Limb (tissue), 2 donors: Measurements from ENCODE around the gene GPS1.

Source experiments
- DNase-seq, 2 donors: peaks; one replicate each; pipeline ENCODE4 v3.0.0-alpha.2; 2016; ENCODE audit errors: extremely low spot score in 2 of 2

The GPS1 gene

DNA sequence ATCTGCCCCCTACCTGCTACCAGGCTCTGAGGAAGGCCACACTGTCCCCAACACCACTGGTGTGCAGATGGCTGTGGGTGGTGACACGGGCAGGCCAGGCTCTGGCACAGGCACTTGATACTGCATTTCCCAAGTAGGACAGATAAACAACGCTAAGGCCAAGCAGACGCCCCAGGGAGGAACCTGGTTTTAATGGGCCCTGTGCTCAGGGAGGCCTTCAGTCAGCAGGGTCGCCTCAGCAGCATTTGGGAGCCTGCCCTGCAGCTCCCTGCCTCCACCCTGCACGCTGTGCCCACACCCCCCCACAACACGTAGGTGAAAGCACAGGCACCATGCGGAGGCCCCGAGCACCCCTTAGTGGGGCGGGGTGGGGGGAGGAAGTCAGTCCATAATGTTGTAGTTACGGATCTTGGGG lies 49.6 kb downstream of the GPS1 start:
- DNase-seq = no peak

DNA sequence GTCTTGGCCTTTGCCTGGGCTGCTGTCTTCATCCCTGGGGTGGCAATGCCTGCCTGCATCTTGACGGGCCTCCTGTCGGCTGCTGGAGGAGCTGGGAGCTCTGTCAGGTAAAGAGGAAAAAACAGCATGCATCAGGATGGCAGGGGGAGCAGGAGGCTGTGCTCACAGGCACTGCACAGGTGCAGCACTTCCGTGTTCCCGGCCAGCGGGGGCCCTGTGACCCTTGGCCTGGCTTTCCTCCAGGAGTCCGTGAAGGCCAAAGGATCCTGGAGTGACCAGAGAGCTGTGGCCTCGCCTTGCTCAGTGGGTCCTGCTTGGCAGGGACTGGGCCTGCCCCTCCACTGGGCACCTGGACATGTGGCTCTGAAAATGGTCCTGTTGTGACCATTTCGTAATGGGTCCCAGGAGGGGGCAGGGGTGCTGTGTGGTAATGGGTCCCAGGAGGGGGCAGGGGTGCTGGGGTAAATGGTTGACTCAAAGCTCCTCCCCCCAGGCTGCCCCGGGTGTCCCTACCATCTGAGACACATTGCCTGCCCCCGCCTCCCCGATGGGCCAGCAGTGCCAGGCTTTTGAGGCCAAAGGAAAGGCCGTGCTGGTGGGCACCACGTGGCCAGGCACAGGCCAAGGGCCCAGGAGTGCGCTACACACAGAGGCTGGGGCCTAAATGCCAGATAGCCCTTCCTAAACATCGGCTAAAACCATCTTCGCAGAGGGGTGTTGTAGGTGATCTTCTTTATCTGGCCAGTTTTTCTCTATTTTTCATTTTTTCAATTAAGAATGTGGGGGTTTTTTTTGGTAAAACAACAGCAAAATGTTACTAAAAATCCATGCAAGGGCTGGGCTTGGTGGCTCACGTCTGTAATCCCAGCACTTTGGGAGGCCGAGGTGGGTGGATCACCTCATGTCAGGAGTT lies 50.3 kb downstream of the GPS1 start:
- no peak for DNase-seq

DNA sequence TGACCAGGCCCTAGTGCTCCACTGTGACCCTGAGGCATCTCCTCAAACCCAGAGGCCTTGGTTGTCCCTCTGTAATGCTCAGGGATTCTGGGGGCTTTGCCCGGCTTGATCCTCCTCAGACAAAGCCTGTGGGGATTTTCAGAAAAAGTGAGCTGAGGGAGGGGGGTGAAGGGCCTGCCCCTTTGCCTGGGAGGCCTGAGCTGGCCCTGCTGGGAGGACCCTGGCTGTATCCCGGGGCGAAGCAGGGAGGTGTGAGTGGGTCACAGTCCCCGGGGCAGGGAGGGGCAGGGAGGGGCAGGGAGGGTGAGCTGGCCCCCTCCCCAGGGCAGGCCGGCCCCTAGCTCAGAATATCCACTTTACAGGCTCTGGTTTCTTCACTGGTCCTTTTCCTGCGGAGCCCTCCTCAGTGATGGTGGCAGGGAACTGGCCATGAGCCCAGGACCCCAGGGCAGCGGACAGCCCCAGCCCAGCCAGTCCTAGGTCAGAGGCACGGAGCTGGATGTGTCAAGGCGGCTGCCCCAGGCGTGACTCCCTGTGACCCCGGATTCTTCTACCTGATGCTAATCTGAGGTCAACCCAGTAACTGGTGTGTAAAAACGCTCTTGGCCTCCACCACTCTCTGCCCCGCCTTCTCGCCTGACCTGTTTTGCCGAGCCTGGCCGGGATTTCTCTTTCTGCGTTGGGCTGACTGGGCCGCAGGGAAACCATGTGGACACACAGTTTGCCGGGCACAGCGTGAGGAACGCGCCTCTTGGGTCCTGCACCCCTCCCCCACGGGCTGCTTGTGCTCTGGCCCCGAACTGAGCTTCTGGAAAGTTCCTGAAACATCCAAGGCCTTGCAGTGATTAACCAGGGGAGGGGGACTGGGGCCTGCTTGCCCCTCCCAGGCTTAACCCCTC lies 52.1 kb downstream of the GPS1 start:
- peak; percentile 30 to 43 for DNase-seq

DNA sequence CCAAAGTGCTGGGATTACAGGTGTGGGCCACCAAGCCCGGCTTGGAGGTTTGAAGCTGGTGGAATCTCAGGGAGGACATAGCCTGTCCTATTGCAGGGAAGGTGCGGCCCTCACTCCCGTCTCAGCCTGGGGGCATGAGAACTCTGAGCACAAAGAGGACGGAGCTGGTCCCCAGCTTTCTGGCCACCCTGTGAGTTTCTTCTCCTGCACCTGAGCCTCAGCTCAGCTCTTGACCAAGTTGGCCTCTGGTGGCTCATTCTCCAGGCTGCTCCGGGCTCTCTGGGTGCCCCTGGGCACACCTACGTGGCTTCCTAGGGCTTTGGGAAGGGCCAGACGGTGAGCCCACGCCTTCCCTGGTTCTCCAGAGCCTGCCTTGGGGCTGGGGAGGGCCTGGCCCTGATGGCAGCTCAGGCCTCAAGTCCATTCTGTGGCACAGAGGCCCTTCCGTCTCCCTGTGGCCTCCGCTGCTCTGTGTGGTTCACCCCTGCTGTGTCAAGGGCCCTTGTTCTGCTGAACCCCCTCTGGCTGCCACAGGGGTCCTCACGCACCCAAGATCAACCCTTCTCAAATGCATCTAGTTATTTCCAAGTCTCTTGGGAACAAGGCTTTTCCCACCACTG lies 53.2 kb downstream of the GPS1 start:
- DNase-seq = no peak

DNA sequence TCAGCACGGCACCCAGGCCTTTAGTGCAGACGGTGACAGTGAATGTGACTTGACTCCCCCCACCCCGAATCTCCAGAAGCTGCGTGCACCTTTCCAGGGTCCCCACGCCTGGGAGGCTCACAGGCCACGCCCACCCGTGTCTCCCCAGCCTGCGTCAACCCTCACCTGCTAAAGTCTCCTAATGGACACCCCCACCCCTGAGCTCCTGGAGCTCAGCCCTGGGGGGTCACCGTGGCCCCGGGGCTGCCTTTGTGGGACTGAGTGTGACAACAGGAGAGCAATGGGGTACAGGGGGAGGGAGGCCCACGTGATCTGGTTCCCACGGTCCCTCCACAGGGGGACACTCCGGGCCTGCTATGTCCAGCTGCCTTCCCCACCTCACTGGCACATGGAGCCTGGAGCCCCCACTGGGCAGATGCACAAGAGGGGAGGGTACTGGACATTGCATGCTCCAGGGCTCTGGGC lies 53.8 kb downstream of the GPS1 start:
- no peak for DNase-seq

DNA sequence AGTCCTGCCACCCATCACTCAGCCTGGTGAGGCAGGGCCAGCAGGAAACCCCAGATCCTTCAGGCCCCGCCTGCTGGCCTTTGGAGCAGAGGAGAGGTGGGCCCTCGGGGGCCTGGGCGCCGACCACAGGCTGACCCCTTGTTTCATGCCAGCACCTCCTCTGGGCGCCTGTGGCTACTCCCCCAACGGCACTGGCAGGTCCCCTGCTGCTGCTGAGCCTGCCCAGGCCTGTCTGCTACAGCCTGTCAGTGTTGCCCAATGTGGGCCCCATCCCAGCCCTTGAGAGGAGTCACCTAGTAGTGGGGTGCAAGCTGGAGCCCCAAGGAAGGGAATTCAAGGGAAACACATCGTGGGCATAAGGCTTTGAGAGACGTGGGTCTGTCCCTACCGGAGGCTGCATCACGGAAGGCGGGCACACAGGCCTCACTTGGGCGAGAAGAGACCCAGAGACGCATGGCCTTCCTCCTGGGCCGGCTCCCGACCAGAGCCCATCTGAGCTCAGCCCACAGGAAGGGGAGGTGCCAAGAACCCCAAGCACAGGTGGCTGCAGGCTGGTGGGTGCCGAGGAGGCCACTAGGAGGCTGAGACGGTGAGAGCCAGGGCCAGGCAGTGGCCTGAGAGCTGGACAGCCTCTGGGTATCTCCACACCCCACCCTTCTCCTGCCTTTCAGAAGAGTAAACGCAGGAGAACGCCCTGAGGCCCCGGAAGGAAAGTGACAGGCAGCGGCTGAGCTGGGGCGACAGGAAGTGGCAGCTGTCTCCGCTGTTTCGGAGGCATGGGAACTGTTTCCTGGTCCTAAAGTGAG lies 54.4 kb downstream of the GPS1 start:
- peak in 1 of 2 donors; percentile 42 for DNase-seq

DNA sequence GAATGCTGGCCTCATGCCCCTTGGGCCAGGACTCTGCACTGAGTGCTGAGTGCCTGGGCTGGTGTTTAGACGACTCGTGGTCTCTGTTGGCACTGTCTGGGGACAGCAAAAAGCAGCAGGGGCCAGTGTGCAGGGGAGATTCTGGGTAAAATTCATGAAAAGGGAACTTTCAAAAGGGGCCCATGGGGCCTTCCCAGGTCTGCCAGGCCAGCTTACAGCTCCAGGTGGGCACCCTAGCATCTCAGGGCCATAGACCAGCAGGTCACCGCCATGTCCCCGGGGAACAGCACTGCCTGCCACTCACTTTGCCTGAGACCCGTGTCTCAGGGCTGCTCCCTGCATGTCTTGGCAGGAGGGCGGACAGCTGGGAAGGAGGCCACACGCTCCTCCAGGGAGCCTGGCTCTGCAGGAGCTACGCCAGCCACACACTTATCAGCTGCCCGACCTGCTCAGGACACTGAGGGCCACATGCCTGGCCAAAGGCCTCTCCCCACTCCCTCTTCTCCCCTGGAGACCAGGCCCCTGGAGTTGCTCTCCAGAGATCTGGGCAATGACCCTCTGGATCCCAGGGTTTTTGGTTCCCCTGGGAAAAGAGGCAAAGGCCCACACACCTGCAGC lies 55.1 kb downstream of the GPS1 start:
- no peak for DNase-seq
